ENCODE data around the gene GRIA1.

GRCh38 chr5:153831973-153832372, 341.5 kb downstream of the GRIA1 start:
- no peak for TF ChIP-seq CTCF (conservative IDR thresholded peaks at IDR 0.05; ENCODE audit: low read length)
- TF ChIP-seq EZH2phosphoT487 (IDR thresholded peaks at IDR 0.05; ENCODE audit: borderline replicate concordance), result no peak

Measured in Loucy (cell line).